AG10803 (cell line): ENCODE measurements around the gene ZBTB40.

Source experiments
- DNase-seq: peaks from one replicate; pipeline ENCODE4 v3.0.0; 2010; ENCODE audit warnings: low read depth
- H3K4me3 ChIP-seq: 2 replicates; pipeline ENCODE4 v1.5.1; 2011; ENCODE audit warnings: mild to moderate bottlenecking, low read length, control low read depth
- CTCF ChIP-seq: conservative IDR thresholded peaks from 2 replicates; pipeline ENCODE4 v1.5.1; 2011; ENCODE audit warnings: mild to moderate bottlenecking, low read length, control low read depth, inconsistent platforms

Gene ZBTB40

GRCh38 chr1:22553104-22553880 lies 101.6 kb downstream of the ZBTB40 start:
- no peak overlapping the region for H3K4me3 ChIP-seq
- no peak for DNase-seq
- no peak for TF ChIP-seq CTCF

GRCh38 chr1:22553991-22554522 lies 102.4 kb downstream of the ZBTB40 start:
- no peak for DNase-seq
- TF ChIP-seq CTCF, result no peak
- H3K4me3 ChIP-seq, result no peak overlapping the region

- no peak for DNase-seq
- no peak for TF ChIP-seq CTCF
- no peak overlapping the region for H3K4me3 ChIP-seq
Measured at GRCh38 chr1:22555371-22555656, 103.7 kb downstream of the ZBTB40 start.

DNA sequence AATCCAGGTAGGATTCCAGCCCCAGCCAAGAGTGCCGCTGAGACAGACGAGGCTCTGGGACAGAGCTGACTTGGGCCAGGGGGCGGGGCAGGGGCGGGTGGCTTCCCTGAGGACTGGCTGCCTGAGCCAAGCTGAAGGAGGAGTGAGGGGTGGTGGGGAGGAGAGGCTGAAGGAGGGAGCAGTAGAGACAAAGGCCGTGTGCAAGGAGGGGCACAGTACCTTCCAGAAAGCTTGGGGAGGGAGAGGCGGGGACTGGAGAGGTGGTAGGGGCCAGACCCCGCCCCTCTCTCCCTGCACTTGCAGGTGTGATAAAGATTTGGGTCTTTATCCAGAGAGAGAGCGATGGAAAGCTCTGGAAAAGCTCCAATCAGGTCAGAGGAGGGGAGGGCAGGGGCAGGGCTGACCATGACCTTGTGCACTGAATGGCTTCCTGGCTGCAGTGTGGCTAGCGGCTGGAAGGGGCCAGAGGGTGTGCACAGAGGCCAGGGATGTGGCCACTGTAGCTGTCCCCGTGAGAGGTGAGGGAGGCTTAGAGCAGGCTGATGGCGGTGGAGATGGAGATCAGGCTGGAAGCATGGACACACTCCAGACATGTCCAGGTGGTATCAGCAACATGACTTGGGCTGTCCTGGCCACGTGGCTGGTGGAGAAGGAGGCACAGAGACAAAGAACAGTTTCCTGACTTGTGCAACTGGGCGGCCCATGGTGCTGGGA lies 104.9 kb downstream of the ZBTB40 start:
- DNase-seq, result no peak
- TF ChIP-seq CTCF, result no peak
- no peak overlapping the region for H3K4me3 ChIP-seq

DNA sequence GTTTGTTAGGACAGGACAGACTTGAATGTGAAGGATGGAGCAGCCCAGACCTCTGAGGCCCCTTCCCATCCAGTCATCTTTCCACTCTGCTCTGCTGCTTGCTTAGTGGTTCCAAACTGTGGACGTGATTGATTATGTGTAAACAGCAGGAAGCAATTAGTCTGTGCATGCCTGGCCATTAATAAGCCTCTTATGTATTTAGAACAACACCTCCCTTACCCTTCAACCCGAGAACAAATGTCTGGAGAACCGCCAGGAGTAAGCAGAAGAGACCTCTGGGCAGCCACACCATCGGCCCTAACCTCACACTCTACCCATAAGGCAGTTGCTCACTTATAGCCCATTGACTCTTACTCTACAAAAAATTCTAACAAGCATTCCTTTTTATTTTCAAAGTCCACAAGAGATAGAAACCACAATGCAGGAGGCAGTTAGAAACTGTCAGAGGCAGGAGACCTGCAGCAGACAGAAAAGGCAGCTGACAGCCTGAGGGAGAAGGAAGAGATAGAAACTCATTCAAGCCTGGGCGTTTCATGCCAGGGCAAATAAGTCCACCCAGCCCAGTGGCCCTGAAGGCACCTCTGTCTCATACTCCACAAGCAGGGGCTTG lies 105.8 kb downstream of the ZBTB40 start:
- peak; percentile 45 for DNase-seq
- H3K4me3 ChIP-seq, result no peak overlapping the region
- no peak for TF ChIP-seq CTCF

GRCh38 chr1:22562584-22563583 lies 111.2 kb downstream of the ZBTB40 start, which contains the start of gene EPHA8:
Gene EPHA8 (plus strand): TSS chr1:22563489. CDS start chr1:22563636, 147 bp downstream.
- DNase-seq, result no peak
- no peak within 1 kb of the TSS for H3K4me3 ChIP-seq
- no peak for TF ChIP-seq CTCF
